MM.1S (cell line): Measurements from ENCODE around the gene NUCKS1.

Experiments
- CTCF ChIP-seq: fragments of 300-600 bp; sonication (generic); IDR thresholded peaks from 2 replicates; pipeline ENCODE4 v1.5.1; 2016; ENCODE audit warnings: antibody characterized with exemption, low read length, mixed read lengths
- EZH2 ChIP-seq: fragments of 300-600 bp; sonication (generic); optimal IDR thresholded peaks from 2 replicates; pipeline ENCODE3; 2017; ENCODE audit warnings: low read depth, mild to moderate bottlenecking, antibody characterized with exemption, low read length, mixed read lengths
- EZH2phosphoT487 ChIP-seq: fragments of 300-600 bp; sonication (generic); IDR thresholded peaks from 2 replicates; pipeline ENCODE4 v1.6.1; 2018; ENCODE audit warnings: antibody characterized with exemption, low read length

DNA sequence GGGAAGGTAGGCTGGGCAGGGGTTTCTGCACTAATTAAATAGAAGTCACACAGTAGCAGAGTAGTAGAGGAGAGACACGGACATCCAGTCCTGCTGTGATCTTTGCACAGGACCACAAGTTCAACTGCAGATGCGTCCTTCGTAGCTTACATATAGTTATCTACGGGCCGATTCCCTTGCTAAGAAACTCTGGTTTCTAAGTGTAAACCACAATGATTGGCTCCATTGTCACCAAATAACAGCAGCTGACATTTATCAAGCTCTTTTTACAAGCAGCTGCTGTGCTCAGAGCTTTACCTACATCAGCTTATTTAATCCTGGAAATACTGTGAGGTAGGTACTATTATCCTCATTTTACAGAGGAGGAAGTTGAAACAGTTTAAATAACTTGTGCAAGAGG is 72.8 kb downstream of the NUCKS1 start:
- TF ChIP-seq CTCF = no peak
- no peak for TF ChIP-seq EZH2
- no peak for TF ChIP-seq EZH2phosphoT487
